ENCODE measurements around the gene DYNC2I2.

GRCh38 chr9:128593039-128593438 lies 63.6 kb downstream of the DYNC2I2 start:
- no peak for TF ChIP-seq EZH2 (IDR thresholded peaks at IDR 0.05; ENCODE audit: borderline replicate concordance)
- no peak for TF ChIP-seq CTCF (IDR thresholded peaks at IDR 0.05; ENCODE audit: poor library complexity)
- no peak for TF ChIP-seq EZH2phosphoT487 (IDR thresholded peaks at IDR 0.05; ENCODE audit: low read depth, severe bottlenecking, unreplicated experiment)
